GM19043 (cell line): ENCODE measurements around the gene ASB11.

Experiments used
- ATAC-seq: cut with Tn5 transposase; IDR thresholded peaks from one replicate; pipeline ENCODE4 v1.9.1; 2021; ENCODE audit warnings: low read depth; ENCODE audit not compliant: unreplicated experiment

The ASB11 gene

GRCh38 chrX:15236146-15236545 is 79.3 kb downstream of the ASB11 start:
- ATAC-seq, result no peak

DNA sequence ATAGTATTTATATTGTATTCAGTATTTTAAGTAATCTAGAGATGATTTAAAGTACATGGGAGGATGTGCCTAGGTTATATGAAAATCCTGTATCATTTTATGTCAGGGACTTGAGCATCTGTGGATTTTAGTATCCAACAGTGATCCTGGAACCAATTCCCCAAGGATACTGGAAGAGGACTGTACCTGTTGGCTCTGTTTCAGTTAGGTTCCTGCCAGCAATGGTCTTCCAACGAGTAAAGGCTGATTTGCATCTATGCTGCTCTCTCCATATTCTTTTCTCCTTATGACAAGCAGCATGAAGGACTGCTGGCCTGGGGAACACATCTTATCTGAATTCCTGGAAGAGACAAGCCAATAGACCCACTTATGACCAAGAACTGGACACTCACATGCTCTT is 80.4 kb downstream of the ASB11 start:
- no peak for ATAC-seq

DNA sequence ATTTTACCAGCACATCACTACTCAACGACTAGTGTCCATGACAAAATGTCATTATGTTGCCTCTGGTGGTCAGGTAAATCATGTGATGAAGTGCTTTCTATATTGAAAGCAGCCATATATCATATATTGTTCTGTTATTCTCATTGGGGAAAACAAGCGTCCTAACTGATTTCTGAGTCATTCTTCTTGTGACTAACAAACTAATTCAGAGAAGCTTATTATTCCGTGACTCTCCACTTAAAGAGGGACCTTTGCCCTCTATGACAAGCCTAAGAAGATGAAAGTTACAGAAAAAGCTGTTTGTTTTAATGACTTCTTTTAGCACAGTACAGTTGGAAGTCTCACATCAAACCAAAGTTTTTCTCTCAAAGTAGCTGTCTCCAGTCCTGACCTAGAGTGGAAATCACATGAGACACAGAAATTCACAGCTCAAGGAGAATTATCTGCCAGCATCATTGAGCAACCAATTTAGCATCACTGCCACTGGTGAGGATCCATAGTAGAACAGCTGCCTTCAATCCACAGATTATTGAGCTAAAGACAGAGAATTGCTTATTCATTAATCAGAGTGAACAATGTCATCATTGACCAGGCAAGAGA is 81.9 kb downstream of the ASB11 start:
- ATAC-seq, result no peak
